Measurements from ENCODE around the gene TRIO. TPM values are rescaled to one million over a fixed set of nuclear protein-coding genes. Genes with fewer than 3 reads are reported as not detected.

TRIO gene
- total RNA-seq, 1 experiment from 2014 or later, result 211 TPM

GRCh38 chr5:14211818-14212803 is 69.0 kb downstream of the TRIO start:
- Histone ChIP-seq H3K27ac (ENCODE audit: low read length) (no peak overlapping the region), H3K9me2 (replicated peaks; ENCODE audit: low read length) (no peaks in the 10 kb centered on the region), H3K4me2 (ENCODE audit: low read length) (no peak overlapping the region), H3K79me2 (ENCODE audit: low read length) (peaks cover 100% of the 10 kb centered on the region), H3K4me1 (ENCODE audit: insufficient read depth, low read length) (peaks cover 57% of the 10 kb centered on the region), H4K20me1 (ENCODE audit: low read length) (peaks cover 53% of the 10 kb centered on the region), H3K27me3 (ENCODE audit: low read length) (no peaks in the 10 kb centered on the region), H3K9ac (ENCODE audit: low read length) (no peak overlapping the region), H3K36me3 (ENCODE audit: low read depth, low read length) (0 out of 2 replicates have a peak, but pooled peaks cover 18% of the 10 kb centered on the region), H3K4me3 (ENCODE audit: low read length) (no peak overlapping the region), H2AFZ (ENCODE audit: low read length) (no peak overlapping the region), H3F3A (ENCODE audit: low read length, unreplicated experiment) (peaks cover 3% of the 10 kb centered on the region), H3K9me3 (ENCODE audit: low read length) (no peaks in the 10 kb centered on the region)
- POLR2A ChIA-PET (ENCODE audit: unreplicated experiment), result no interaction called here
- intact Hi-C loops (cut with micrococcal nuclease), result no loop called here
- DNase-seq, result no peak
- ATAC-seq, result no peak
- CTCF ChIA-PET, result no interaction called here
- TF ChIP-seq CTCF (conservative IDR thresholded peaks at IDR 0.05; ENCODE audit: low read depth, low read length) (no peak), EZH2 (IDR thresholded peaks at IDR 0.05; ENCODE audit: low read length, unreplicated experiment) (no peak), EZH2phosphoT487 (IDR thresholded peaks at IDR 0.05; ENCODE audit: borderline replicate concordance, low read length) (no peak)
- no TSS peak for BruUV-seq (replicated peaks)

- no peaks in the 10 kb centered on the region for H3K9me3 ChIP-seq (ENCODE audit: low read length)
- TF ChIP-seq EZH2phosphoT487 (IDR thresholded peaks at IDR 0.05; ENCODE audit: borderline replicate concordance, low read length) (no peak), CTCF (conservative IDR thresholded peaks at IDR 0.05; ENCODE audit: low read depth, low read length) (no peak), EZH2 (IDR thresholded peaks at IDR 0.05; ENCODE audit: low read length, unreplicated experiment) (no peak)
- ChIA-PET POLR2A (ENCODE audit: unreplicated experiment) (no interaction called here), CTCF (no interaction called here)
- BruUV-seq (replicated peaks), result no TSS peak
- intact Hi-C loops (cut with micrococcal nuclease), result no loop called here
- no peak overlapping the region for H3K27ac ChIP-seq (ENCODE audit: low read length)
- H4K20me1 ChIP-seq (ENCODE audit: low read length), result peaks cover 59% of the 10 kb centered on the region
- H3K36me3 ChIP-seq (ENCODE audit: low read depth, low read length), result 0 out of 2 replicates have a peak, but pooled peaks cover 18% of the 10 kb centered on the region
- H3K9me2 ChIP-seq (replicated peaks; ENCODE audit: low read length), result no peaks in the 10 kb centered on the region
- H2AFZ ChIP-seq (ENCODE audit: low read length), result no peak overlapping the region
- H3K4me3 ChIP-seq (ENCODE audit: low read length), result no peak overlapping the region
- peaks cover 55% of the 10 kb centered on the region for H3K4me1 ChIP-seq (ENCODE audit: insufficient read depth, low read length)
- peaks cover 3% of the 10 kb centered on the region for H3F3A ChIP-seq (ENCODE audit: low read length, unreplicated experiment)
- peaks cover 100% of the 10 kb centered on the region for H3K79me2 ChIP-seq (ENCODE audit: low read length)
- no peak for ATAC-seq
- H3K4me2 ChIP-seq (ENCODE audit: low read length), result no peak overlapping the region
- no peak overlapping the region for H3K9ac ChIP-seq (ENCODE audit: low read length)
- DNase-seq, result no peak
- H3K27me3 ChIP-seq (ENCODE audit: low read length), result no peaks in the 10 kb centered on the region
Observed at GRCh38 chr5:14212838-14213237, 69.7 kb downstream of the TRIO start.

DNA sequence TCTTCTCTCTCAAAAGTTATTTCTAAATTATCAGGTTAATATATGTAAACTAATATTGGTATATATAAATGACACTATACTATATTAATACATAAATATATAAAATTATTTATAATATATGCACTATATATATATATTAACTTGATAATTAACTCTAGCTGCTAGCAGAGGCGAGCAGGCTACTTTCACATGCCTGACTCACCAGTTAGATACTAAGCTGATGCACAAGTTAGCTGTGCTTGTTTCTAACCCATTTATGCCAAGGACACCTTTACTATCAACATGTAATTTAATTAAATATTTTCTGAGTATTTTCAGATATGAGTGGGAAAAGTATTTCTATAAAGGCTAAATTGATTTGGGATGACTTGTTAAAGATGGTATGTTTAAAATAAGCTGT is 70.1 kb downstream of the TRIO start:
- H3K4me1 ChIP-seq (ENCODE audit: insufficient read depth, low read length), result peaks cover 55% of the 10 kb centered on the region
- CTCF ChIA-PET, result interaction anchor here (0.8 kb wide), 1 partner anchor 57 kb away, joined by 4 read pairs; no protein-coding TSS in a partner anchor
- no peaks in the 10 kb centered on the region for H3K27me3 ChIP-seq (ENCODE audit: low read length)
- peaks cover 2% of the 10 kb centered on the region for H3F3A ChIP-seq (ENCODE audit: low read length, unreplicated experiment)
- H3K9me2 ChIP-seq (replicated peaks; ENCODE audit: low read length), result no peaks in the 10 kb centered on the region
- no TSS peak for BruUV-seq (replicated peaks)
- no peak overlapping the region for H3K4me2 ChIP-seq (ENCODE audit: low read length)
- POLR2A ChIA-PET (ENCODE audit: unreplicated experiment), result no interaction called here
- H3K9me3 ChIP-seq (ENCODE audit: low read length), result no peaks in the 10 kb centered on the region
- H2AFZ ChIP-seq (ENCODE audit: low read length), result no peak overlapping the region
- peaks cover 59% of the 10 kb centered on the region for H4K20me1 ChIP-seq (ENCODE audit: low read length)
- no peak for TF ChIP-seq EZH2phosphoT487 (IDR thresholded peaks at IDR 0.05; ENCODE audit: borderline replicate concordance, low read length)
- TF ChIP-seq CTCF (conservative IDR thresholded peaks at IDR 0.05; ENCODE audit: low read depth, low read length), result no peak
- no peak for TF ChIP-seq EZH2 (IDR thresholded peaks at IDR 0.05; ENCODE audit: low read length, unreplicated experiment)
- DNase-seq (no peak), ATAC-seq (no peak)
- 0 out of 2 replicates have a peak, but pooled peaks cover 15% of the 10 kb centered on the region for H3K36me3 ChIP-seq (ENCODE audit: low read depth, low read length)
- no peak overlapping the region for H3K9ac ChIP-seq (ENCODE audit: low read length)
- H3K79me2 ChIP-seq (ENCODE audit: low read length), result peaks cover 100% of the 10 kb centered on the region
- no peak overlapping the region for H3K4me3 ChIP-seq (ENCODE audit: low read length)
- no peak overlapping the region for H3K27ac ChIP-seq (ENCODE audit: low read length)
- intact Hi-C loops (cut with micrococcal nuclease), result no loop called here
